Esophagus muscularis mucosa (tissue), 3 donors: Measurements from ENCODE around the gene TTL.
"Not testable (repeated sequence)": the region's sequence is repeated elsewhere in the genome, so short reads cannot be mapped to it uniquely, and the experiment has no call there.

ENCODE experiments used
- POLR2A ChIP-seq: fragments of 450-650 bp; IDR thresholded peaks from one replicate; pipeline ENCODE4 v1.6.1; 2017; ENCODE audit warnings: antibody characterized with exemption, moderate library complexity, mild to moderate bottlenecking, low read depth
- POLR2AphosphoS5 ChIP-seq, 2 donors: sonication (generic); formaldehyde crosslinking; IDR thresholded peaks; one replicate each; pipeline ENCODE4 v1.6.1; 2017; ENCODE audit warnings: antibody characterized with exemption in 2 of 2
- TF ChIP-seq, protein P1 (sequence below), 3 experiments: fragments of 200-600 bp in 2 of 3; fragments of 450-650 bp in 1 of 3; sonication (generic) in 2 of 3; IDR thresholded peaks; one replicate each; pipeline ENCODE4 v1.5.1; 2017 to 2019; ENCODE audit warnings: antibody characterized with exemption in 3 of 3, mild to moderate bottlenecking in 2 of 3, moderate library complexity in 1 of 3

DNA sequence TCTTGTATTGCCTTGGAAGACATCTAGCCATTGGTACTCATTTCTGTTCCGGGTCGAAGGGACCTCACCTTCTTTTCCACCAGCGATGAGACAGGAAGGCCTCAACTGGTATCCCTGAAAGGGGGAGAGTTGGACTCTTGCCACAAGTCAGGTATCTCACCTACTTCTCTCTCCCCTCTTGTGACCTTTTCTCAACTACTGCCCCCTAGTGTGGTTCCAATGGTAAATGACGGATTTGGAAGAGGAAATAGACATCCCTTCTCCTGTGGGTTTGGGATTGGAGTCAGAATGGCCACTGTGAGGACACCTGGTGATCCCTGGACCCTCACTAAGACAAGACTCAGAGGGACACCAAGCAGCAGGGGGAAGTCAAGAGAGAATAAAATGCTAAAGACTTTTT, 13.9 kb downstream of the TTL start:
- TF ChIP-seq, protein P1, sequence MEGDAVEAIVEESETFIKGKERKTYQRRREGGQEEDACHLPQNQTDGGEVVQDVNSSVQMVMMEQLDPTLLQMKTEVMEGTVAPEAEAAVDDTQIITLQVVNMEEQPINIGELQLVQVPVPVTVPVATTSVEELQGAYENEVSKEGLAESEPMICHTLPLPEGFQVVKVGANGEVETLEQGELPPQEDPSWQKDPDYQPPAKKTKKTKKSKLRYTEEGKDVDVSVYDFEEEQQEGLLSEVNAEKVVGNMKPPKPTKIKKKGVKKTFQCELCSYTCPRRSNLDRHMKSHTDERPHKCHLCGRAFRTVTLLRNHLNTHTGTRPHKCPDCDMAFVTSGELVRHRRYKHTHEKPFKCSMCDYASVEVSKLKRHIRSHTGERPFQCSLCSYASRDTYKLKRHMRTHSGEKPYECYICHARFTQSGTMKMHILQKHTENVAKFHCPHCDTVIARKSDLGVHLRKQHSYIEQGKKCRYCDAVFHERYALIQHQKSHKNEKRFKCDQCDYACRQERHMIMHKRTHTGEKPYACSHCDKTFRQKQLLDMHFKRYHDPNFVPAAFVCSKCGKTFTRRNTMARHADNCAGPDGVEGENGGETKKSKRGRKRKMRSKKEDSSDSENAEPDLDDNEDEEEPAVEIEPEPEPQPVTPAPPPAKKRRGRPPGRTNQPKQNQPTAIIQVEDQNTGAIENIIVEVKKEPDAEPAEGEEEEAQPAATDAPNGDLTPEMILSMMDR (IDR thresholded peaks at IDR 0.05): not testable (repeated sequence)
- TF ChIP-seq POLR2A; POLR2AphosphoS5 (IDR thresholded peaks at IDR 0.05): not testable (repeated sequence)
